SK-N-SH (cell line): ENCODE results near the gene ARL6IP4. TPM values are rescaled to one million over a fixed set of nuclear protein-coding genes. Genes with fewer than 3 reads are reported as not detected.

Experiments
- CTCF ChIA-PET: fragments of 300-600, 350-600 bp; formaldehyde crosslinking; extraction: SDS; loops from one replicate; lab custom pipeline; 2021; lab: Yijun Ruan, JAX
- POLR2A ChIA-PET: fragments of 350-600 bp; sonication (Branson Sonifier 250); formaldehyde crosslinking; extraction: SDS; loops from one replicate; lab custom pipeline; 2020; ENCODE audit warnings: antibody characterized with exemption, inconsistent platforms; lab: Yijun Ruan, JAX
- DNase-seq: peaks from one replicate; pipeline ENCODE4 v3.0.0; 2012
- H2AFZ ChIP-seq: fragments of 200-600 bp; sonication (generic); 2 replicates; pipeline ENCODE4 v1.8.1; 2016; ENCODE audit warnings: antibody characterized with exemption, mild to moderate bottlenecking, low read depth
- H3F3A ChIP-seq: fragments of 200-600 bp; sonication (generic); replicated peaks from 2 replicates; pipeline ENCODE3; 2016; ENCODE audit warnings: antibody characterized with exemption, mild to moderate bottlenecking; ENCODE audit not compliant: insufficient read depth
- H3K27ac ChIP-seq, 2 experiments: fragments of 200-500 bp in 1 of 2; fragments of 200-600 bp in 1 of 2; sonication (Bioruptor generic) in 1 of 2; sonication (generic), shearing (Covaris generic) in 1 of 2; 2 replicates each; pipeline versions ENCODE4 v1.5.1 to v1.6.1; 2014 to 2016; ENCODE audit warnings: low read depth in 2 of 2, inconsistent platforms in 1 of 2, low read length in 1 of 2, mild to moderate bottlenecking in 1 of 2, mixed read lengths in 1 of 2
- H3K27me3 ChIP-seq: fragments of 200-600 bp; sonication (generic), shearing (Covaris generic); 2 replicates; pipeline ENCODE4 v1.6.1; 2016; ENCODE audit warnings: mixed run types; ENCODE audit not compliant: insufficient read depth
- H3K36me3 ChIP-seq, 2 experiments: fragments of 200-500 bp in 1 of 2; fragments of 200-600 bp in 1 of 2; sonication (Bioruptor generic) in 1 of 2; sonication (generic) in 1 of 2; replicated peaks in 1 of 2; 2 replicates each; pipeline versions ENCODE3 to v1.5.1; 2014 to 2016; ENCODE audit warnings: low read length in 1 of 2, mild to moderate bottlenecking in 1 of 2; ENCODE audit not compliant: insufficient read depth in 2 of 2, control insufficient read depth in 1 of 2
- H3K4me1 ChIP-seq, 2 experiments: fragments of 200-500 bp in 1 of 2; fragments of 200-600 bp in 1 of 2; sonication (Bioruptor generic) in 1 of 2; sonication (generic), shearing (Covaris generic) in 1 of 2; 2 replicates each; pipeline versions ENCODE4 v1.5.1 to v1.6.1; 2014 to 2016; ENCODE audit warnings: low read depth in 1 of 2, low read length in 1 of 2, mixed run types in 1 of 2; ENCODE audit not compliant: insufficient read depth in 2 of 2, control insufficient read depth in 1 of 2
- H3K4me2 ChIP-seq: fragments of 200-600 bp; sonication (generic), shearing (Covaris generic); 2 replicates; pipeline ENCODE4 v1.6.1; 2017; ENCODE audit warnings: mixed run types
- H3K4me3 ChIP-seq, 2 experiments: fragments of 200-500 bp in 1 of 2; fragments of 200-600 bp in 1 of 2; sonication (Bioruptor generic) in 1 of 2; sonication (generic), shearing (Covaris generic) in 1 of 2; 2 replicates each; pipeline versions ENCODE4 v1.5.1 to v1.8.1; 2014 to 2016; ENCODE audit warnings: low read depth in 2 of 2, inconsistent platforms in 1 of 2, low read length in 1 of 2, mild to moderate bottlenecking in 1 of 2, mixed read lengths in 1 of 2, moderate library complexity in 1 of 2
- H3K79me2 ChIP-seq: fragments of 200-600 bp; sonication (generic); 2 replicates; pipeline ENCODE4 v1.8.1; 2017; ENCODE audit warnings: mild to moderate bottlenecking; ENCODE audit not compliant: insufficient read depth
- H3K9ac ChIP-seq: fragments of 200-600 bp; sonication (generic); 2 replicates; pipeline ENCODE4 v1.6.1; 2017; ENCODE audit warnings: mixed run types
- H3K9me2 ChIP-seq: fragments of 200-600 bp; sonication (generic); 2 replicates; pipeline ENCODE4 v1.6.1; 2017; ENCODE audit warnings: mixed run types
- H3K9me3 ChIP-seq: fragments of 200-600 bp; sonication (generic); 2 replicates; pipeline ENCODE4 v1.6.1; 2017; ENCODE audit warnings: mixed run types, mild to moderate bottlenecking, moderate library complexity
- H4K20me1 ChIP-seq: fragments of 200-600 bp; sonication (generic); 2 replicates; pipeline ENCODE4 v1.6.1; 2017; ENCODE audit warnings: mild to moderate bottlenecking, mixed run types; ENCODE audit not compliant: insufficient read depth
- CHD2 ChIP-seq: fragments of 150-350 bp; IDR thresholded peaks from 2 replicates; pipeline ENCODE4 v1.6.1; 2018; ENCODE audit warnings: low read length; ENCODE audit not compliant: partially characterized antibody
- CTCF ChIP-seq: fragments of 200-600 bp; sonication (generic); IDR thresholded peaks from 2 replicates; pipeline ENCODE4 v1.6.1; 2017; ENCODE audit warnings: antibody characterized with exemption, mild to moderate bottlenecking, moderate library complexity
- ELF1 ChIP-seq: IDR thresholded peaks from 2 replicates; pipeline ENCODE4 v1.4.0; 2012
- EZH2phosphoT487 ChIP-seq: fragments of 200-600 bp; sonication (generic); IDR thresholded peaks from 2 replicates; pipeline ENCODE4 v1.6.1; 2017; ENCODE audit warnings: low read depth, mixed run types, mild to moderate bottlenecking, antibody characterized with exemption, moderate library complexity, borderline replicate concordance
- FOSL2 ChIP-seq: IDR thresholded peaks from 2 replicates; pipeline ENCODE4 v1.4.0; 2012; ENCODE audit warnings: low read depth, mild to moderate bottlenecking, moderate library complexity, borderline replicate concordance
- FOXM1 ChIP-seq: IDR thresholded peaks from 2 replicates; pipeline ENCODE4 v1.4.0; 2012; ENCODE audit warnings: low read depth, mild to moderate bottlenecking
- GATA2 ChIP-seq: sonication (generic); formaldehyde crosslinking; IDR thresholded peaks from 2 replicates; pipeline ENCODE4 v1.5.0; 2020; ENCODE audit warnings: mild to moderate bottlenecking, missing genetic modification reagents
- IRF3 ChIP-seq: fragments of 150-350 bp; IDR thresholded peaks from 2 replicates; pipeline ENCODE4 v1.6.1; 2016; ENCODE audit warnings: mild to moderate bottlenecking, low read depth, low read length
- MAX ChIP-seq: IDR thresholded peaks from 2 replicates; pipeline ENCODE4 v1.4.0; 2012; ENCODE audit warnings: low read depth
- MXI1 ChIP-seq: IDR thresholded peaks from 2 replicates; pipeline ENCODE4 v1.6.1; 2012; ENCODE audit warnings: mild to moderate bottlenecking, low read depth, low read length, improper control_type of control experiment
- NFIC ChIP-seq: IDR thresholded peaks from 2 replicates; pipeline ENCODE4 v1.4.0; 2012; ENCODE audit warnings: borderline replicate concordance
- NRF1 ChIP-seq: IDR thresholded peaks from 2 replicates; pipeline ENCODE4 v1.6.1; 2012; ENCODE audit warnings: low read depth, mild to moderate bottlenecking, low read length
- PBX3 ChIP-seq: IDR thresholded peaks from 2 replicates; pipeline ENCODE4; 2012
- POLR2AphosphoS5 ChIP-seq: IDR thresholded peaks from 2 replicates; pipeline ENCODE4 v1.6.1; 2012; ENCODE audit warnings: low read depth, low read length
- RAD21 ChIP-seq: IDR thresholded peaks from 2 replicates; pipeline ENCODE4 v1.6.1; 2012; ENCODE audit warnings: mild to moderate bottlenecking, low read length
- RCOR1 ChIP-seq: fragments of 150-350 bp; IDR thresholded peaks from 2 replicates; pipeline ENCODE4 v1.6.1; 2017; ENCODE audit warnings: antibody characterized with exemption, low read length
- SIN3A ChIP-seq: IDR thresholded peaks from 2 replicates; pipeline ENCODE4 v1.6.1; 2012; ENCODE audit warnings: low read depth, mild to moderate bottlenecking, low read length, moderate library complexity, borderline replicate concordance
- SMC3 ChIP-seq: IDR thresholded peaks from 2 replicates; pipeline ENCODE4 v1.6.1; 2012; ENCODE audit warnings: low read depth, low read length, improper control_type of control experiment
- TAF1 ChIP-seq: IDR thresholded peaks from 2 replicates; pipeline ENCODE4 v1.6.1; 2012; ENCODE audit warnings: low read depth, mild to moderate bottlenecking, low read length, moderate library complexity, borderline replicate concordance
- TCF12 ChIP-seq: IDR thresholded peaks from 2 replicates; pipeline ENCODE4 v1.4.0; 2012
- TEAD4 ChIP-seq: IDR thresholded peaks from 2 replicates; pipeline ENCODE4 v1.4.0; 2012; ENCODE audit warnings: mild to moderate bottlenecking, borderline replicate concordance; ENCODE audit not compliant: insufficient read depth
- YY1 ChIP-seq: IDR thresholded peaks from 2 replicates; pipeline ENCODE4 v1.4.0; 2012; ENCODE audit warnings: low read depth, mild to moderate bottlenecking
- WGBS: methylation state at CpG from one replicate; pipeline ENCODE4 v1.1.6; 2017; ENCODE audit warnings: low lambda C conversion rate; 5-methylcytosine and 5-hydroxymethylcytosine counted together
- polyA plus RNA-seq, 3 experiments: library from polyadenylated mRNA; depleted of rRNA; stranded (reverse); fragments of >200 nt; gene quantifications; 2 replicates each; pipeline ENCODE4 v1.2.3, GENCODE V29; 2012
- TF ChIP-seq, protein P1 (sequence below): fragments of 150-350 bp; IDR thresholded peaks from 2 replicates; pipeline ENCODE4 v1.6.1; 2017; ENCODE audit warnings: antibody characterized with exemption, low read length, low read depth, borderline replicate concordance

Gene ARL6IP4
- polyA plus RNA-seq (2012; rRNA removed), result 321 and 370 TPM in 2 replicates
- 311 and 326 TPM in 2 replicates for polyA plus RNA-seq (2012; cell fraction: cytosol; rRNA removed)
- 430 and 534 TPM in 2 replicates for polyA plus RNA-seq (2012; cell fraction: nucleus; rRNA removed)

DNA sequence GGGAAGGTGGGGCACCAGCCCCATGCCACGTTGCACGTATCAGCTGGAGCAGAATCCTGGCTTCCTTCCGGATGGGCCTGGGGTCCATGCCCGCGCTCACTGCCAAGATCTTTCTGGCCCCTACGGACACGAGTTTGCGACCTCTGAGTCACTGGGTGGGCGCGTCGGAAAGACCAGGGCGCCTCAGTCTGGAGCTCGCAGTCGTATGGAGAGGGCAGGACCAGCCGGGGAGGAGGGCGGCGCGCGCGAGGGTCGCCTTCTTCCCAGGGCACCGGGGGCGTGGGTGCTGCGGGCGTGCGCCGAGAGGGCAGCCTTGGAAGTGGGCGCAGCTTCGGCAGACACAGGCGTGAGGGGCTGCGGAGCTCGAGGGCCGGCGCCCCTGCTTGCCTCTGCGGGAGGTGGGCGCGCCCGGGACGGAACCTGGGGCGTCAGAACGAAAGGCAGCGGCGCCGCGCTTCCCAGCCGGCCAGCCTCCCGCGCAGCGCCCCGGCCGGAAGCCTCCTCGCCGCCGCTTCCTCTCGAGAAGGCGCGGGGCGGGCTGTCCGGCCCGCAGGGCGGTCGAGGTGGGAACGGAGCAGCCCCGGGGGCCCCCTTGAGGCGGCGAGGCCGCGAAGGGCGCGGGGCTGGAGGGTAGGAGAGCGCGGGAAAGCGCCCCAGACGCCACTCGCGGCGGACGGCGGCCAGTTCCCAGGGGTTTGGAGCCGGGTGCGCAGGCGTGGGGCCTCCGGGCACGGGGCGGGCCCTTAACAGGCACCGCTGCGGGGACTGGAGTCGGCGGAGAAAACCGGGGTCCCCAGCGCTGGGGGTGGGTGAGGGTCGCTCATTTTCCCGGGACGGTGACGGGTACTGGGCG lies at the start of gene ARL6IP4:
Gene ARL6IP4 (plus strand): TSS at position 499 of the 853 bp plus-strand sequence. CDS start 459 bp downstream, outside the sequence.
- Histone ChIP-seq H3K36me3 (peaks cover 0 to 25% of the 10 kb centered on the region in 2 experiments), H2AFZ (peak within 1 kb of the TSS; percentile 45), H3K4me3 (peak within 1 kb of the TSS; percentile 96), H3K9me3 (no peaks in the 10 kb centered on the region), H4K20me1 (peaks cover 10% of the 10 kb centered on the region; the same call in 1 of the 2 replicates), H3K79me2 (peaks cover 75% of the 10 kb centered on the region), H3K27me3 (no peaks in the 10 kb centered on the region), H3F3A (peaks cover 7% of the 10 kb centered on the region), H3K9me2 (no peaks in the 10 kb centered on the region), H3K27ac (peak within 1 kb of the TSS; percentile 51 to 76; a peak in 3 of 4 replicates), H3K9ac (peak within 1 kb of the TSS; percentile 92), H3K4me1 (peaks cover 13 to 46% of the 10 kb centered on the region in 2 experiments; a peak in 3 of 4 replicates), H3K4me2 (peak within 1 kb of the TSS; percentile 96)
- ChIA-PET CTCF (interaction anchor here (5.0 kb wide), 1 partner anchor 258 kb away, joined by 25 read pairs; no protein-coding TSS in a partner anchor), POLR2A (interaction anchor here (0.7 to 2.0 kb wide), 4 partner anchors 9 to 253 kb away, joined by 3 to 6 read pairs (median 5); partner anchors contain the start of genes MPHOSPH9 and MTRFR)
- 0% methylated on average over 1 of the region's 96 CpGs for WGBS
- DNase-seq, result peak; percentile 91
- TF ChIP-seq, protein P1, sequence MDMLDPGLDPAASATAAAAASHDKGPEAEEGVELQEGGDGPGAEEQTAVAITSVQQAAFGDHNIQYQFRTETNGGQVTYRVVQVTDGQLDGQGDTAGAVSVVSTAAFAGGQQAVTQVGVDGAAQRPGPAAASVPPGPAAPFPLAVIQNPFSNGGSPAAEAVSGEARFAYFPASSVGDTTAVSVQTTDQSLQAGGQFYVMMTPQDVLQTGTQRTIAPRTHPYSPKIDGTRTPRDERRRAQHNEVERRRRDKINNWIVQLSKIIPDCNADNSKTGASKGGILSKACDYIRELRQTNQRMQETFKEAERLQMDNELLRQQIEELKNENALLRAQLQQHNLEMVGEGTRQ, result no peak
- peak; percentile 34; the same call in 1 of the 2 replicates for TF ChIP-seq MXI1
- TF ChIP-seq SIN3A, result peak; percentile 66; the same call in 1 of the 2 replicates
- TF ChIP-seq RAD21, result no peak
- TF ChIP-seq SMC3, result no peak
- no peak for TF ChIP-seq GATA2 (CRISPR knock-in tag)
- TF ChIP-seq CHD2, result peak; percentile 54
- no peak for TF ChIP-seq CTCF
- TF ChIP-seq MAX, result peak; percentile 7; the same call in 1 of the 2 replicates
- no peak for TF ChIP-seq YY1
- peak; percentile 37; the same call in 1 of the 2 replicates for TF ChIP-seq PBX3
- peak; percentile 63 for TF ChIP-seq NRF1
- TF ChIP-seq TEAD4, result no peak
- 0 out of 2 replicates have a peak, but pooled peaks have one; percentile 25 for TF ChIP-seq ELF1
- peak; percentile 86 for TF ChIP-seq TAF1
- no peak; the same call in 1 of the 2 replicates for TF ChIP-seq RCOR1
- TF ChIP-seq FOSL2, result no peak
- 0 out of 2 replicates have a peak, but pooled peaks have one; percentile 27 for TF ChIP-seq FOXM1
- TF ChIP-seq POLR2AphosphoS5, result peak; percentile 55; the same call in 1 of the 2 replicates
- TF ChIP-seq TCF12, result no peak
- TF ChIP-seq NFIC, result no peak
- no peak for TF ChIP-seq EZH2phosphoT487
- no peak for TF ChIP-seq IRF3
